22Rv1 (cell line): ENCODE measurements around the gene CARNS1.

ENCODE experiments used
- ZFX ChIP-seq: fragments of 450-650 bp; IDR thresholded peaks from 2 replicates; pipeline ENCODE4 v1.6.1; 2017; ENCODE audit warnings: antibody characterized with exemption, borderline replicate concordance
- TF ChIP-seq, protein P1 (sequence below): fragments of 450-650 bp; IDR thresholded peaks from 2 replicates; pipeline ENCODE4 v1.5.1; 2017; ENCODE audit warnings: mild to moderate bottlenecking

DNA sequence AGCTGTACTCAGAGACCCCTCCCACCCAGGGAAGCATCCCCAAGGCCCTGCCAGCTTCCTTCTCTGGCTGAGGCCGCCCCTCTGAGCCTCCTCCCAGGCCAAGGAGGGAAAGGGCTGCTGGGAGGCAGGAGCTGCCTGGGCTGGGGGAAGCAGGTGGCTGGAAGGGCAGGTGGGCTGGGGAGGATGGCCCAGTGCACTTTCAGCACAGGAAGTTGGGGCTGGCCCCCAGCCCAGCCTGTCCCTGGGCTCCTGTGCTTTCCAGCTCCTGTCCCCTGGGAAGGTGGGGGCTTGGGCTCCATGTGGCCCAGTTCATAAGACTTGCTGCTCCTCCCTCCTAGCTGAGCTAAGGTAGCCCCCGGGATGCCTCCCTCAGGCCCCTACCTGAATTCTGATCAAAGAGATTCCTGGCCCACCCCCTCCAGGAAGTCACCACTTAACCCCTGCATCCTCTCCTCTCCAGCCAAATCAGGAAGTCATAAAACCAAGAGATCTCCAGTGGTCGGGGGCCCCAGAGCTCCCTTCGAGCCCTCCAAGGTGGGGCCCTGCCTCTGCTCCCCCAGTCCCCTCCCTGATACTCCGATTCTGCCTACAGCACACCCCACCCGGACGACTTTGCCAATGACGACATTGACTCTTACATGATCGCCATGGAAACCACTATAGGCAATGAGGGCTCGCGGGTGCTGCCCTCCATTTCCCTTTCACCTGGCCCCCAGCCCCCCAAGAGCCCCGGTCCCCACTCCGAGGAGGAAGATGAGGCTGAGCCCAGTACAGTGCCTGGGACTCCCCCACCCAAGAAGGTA is 18.7 kb upstream of the CARNS1 start:
- TF ChIP-seq, protein P1, sequence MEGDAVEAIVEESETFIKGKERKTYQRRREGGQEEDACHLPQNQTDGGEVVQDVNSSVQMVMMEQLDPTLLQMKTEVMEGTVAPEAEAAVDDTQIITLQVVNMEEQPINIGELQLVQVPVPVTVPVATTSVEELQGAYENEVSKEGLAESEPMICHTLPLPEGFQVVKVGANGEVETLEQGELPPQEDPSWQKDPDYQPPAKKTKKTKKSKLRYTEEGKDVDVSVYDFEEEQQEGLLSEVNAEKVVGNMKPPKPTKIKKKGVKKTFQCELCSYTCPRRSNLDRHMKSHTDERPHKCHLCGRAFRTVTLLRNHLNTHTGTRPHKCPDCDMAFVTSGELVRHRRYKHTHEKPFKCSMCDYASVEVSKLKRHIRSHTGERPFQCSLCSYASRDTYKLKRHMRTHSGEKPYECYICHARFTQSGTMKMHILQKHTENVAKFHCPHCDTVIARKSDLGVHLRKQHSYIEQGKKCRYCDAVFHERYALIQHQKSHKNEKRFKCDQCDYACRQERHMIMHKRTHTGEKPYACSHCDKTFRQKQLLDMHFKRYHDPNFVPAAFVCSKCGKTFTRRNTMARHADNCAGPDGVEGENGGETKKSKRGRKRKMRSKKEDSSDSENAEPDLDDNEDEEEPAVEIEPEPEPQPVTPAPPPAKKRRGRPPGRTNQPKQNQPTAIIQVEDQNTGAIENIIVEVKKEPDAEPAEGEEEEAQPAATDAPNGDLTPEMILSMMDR = no peak
- no peak for TF ChIP-seq ZFX
